Stimulated activated CD8-positive, alpha-beta memory T cell treated with anti-CD3 and anti-CD28 coated beads, Interleukin-7, amount 100 ng/mL, for 24 hours (primary cell): ENCODE data around the gene COBL.

Experiments
- DNase-seq: peaks from one replicate; pipeline ENCODE4 v3.0.0-alpha.2; 2020; ENCODE audit warnings: low read depth

COBL gene

GRCh38 chr7:51072281-51072680 is 244.3 kb downstream of the COBL start:
- DNase-seq = no peak

GRCh38 chr7:51071427-51071826 is 245.2 kb downstream of the COBL start:
- DNase-seq = no peak

GRCh38 chr7:51070151-51070550 is 246.5 kb downstream of the COBL start:
- DNase-seq = no peak

- no peak for DNase-seq
These were observed 247.1 kb downstream of the COBL start for GRCh38 chr7:51069411-51070083.

- no peak for DNase-seq
These were observed 248.2 kb downstream of the COBL start for GRCh38 chr7:51068401-51068800.

GRCh38 chr7:51067757-51068156 is 248.9 kb downstream of the COBL start:
- DNase-seq = peak; percentile 9

GRCh38 chr7:51067258-51067657 is 249.4 kb downstream of the COBL start:
- no peak for DNase-seq

GRCh38 chr7:51066405-51066882 is 250.2 kb downstream of the COBL start:
- no peak for DNase-seq

GRCh38 chr7:51065766-51066165 is 250.8 kb downstream of the COBL start:
- DNase-seq = no peak

GRCh38 chr7:51064688-51065087 is 251.9 kb downstream of the COBL start:
- no peak for DNase-seq

- DNase-seq = no peak
These were observed 254.2 kb downstream of the COBL start for GRCh38 chr7:51062222-51062987.

GRCh38 chr7:51060536-51060935 is 256.1 kb downstream of the COBL start:
- DNase-seq = no peak

GRCh38 chr7:51059504-51060142 is 257.0 kb downstream of the COBL start:
- no peak for DNase-seq

GRCh38 chr7:51058764-51059163 is 257.8 kb downstream of the COBL start:
- no peak for DNase-seq

- no peak for DNase-seq
These were observed 261.4 kb downstream of the COBL start for GRCh38 chr7:51055039-51055840.

- no peak for DNase-seq
These were observed 262.4 kb downstream of the COBL start for GRCh38 chr7:51054231-51054630.

- no peak for DNase-seq
These were observed 263.3 kb downstream of the COBL start for GRCh38 chr7:51053160-51053925.

- no peak for DNase-seq
These were observed 270.1 kb downstream of the COBL start for GRCh38 chr7:51046482-51046881.

GRCh38 chr7:51046103-51046466 is 270.5 kb downstream of the COBL start:
- DNase-seq = no peak

GRCh38 chr7:51045319-51046102 is 271.1 kb downstream of the COBL start:
- DNase-seq = no peak

GRCh38 chr7:51043461-51043860 is 273.1 kb downstream of the COBL start:
- DNase-seq = no peak
